ENCODE data around the gene ADCY4.
"Not testable (repeated sequence)": the region's sequence is repeated elsewhere in the genome, so short reads cannot be mapped to it uniquely, and the experiment has no call there.

The ADCY4 gene

DNA sequence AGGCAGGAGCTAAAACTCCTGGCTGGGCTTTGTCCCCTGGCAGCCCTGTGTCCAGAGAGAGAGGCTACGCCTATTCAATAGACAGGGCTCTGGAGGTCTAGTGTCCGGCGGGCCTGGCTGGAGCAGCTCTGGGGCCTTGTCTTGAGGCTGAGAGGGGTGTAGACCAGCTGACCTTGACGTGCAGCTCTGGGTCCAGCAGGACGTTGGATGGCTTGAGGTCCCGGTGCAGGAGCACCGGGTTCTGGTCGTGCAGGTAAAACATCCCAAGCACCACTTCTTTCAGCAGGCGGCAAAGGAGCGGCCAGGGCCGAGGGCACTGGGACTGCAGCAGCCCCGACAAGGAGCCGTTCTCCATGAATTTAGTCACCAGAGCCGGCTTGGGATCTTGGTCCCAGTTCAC, 4.0 kb upstream of the ADCY4 start:
- DNase-seq (ENCODE audit: low read depth in 2 of 2): no peak

DNA sequence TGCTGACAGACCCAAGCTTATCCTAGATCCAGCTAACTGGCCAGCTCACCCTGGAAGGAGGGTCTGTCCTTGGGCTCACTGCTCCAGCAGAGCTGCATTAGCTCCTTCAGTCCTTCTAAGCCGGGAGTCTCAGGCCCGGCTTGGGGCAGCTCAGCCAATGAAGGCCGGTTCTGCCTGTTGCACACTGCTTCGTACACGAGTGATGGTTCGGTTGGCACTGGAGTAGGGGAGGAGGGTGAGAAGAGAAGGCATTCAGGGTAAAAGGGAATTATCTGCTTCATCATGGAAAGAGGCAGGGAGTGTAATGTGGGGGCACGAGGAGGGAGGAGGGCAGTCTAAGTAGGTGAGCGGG, 2.9 kb upstream of the ADCY4 start:
- DNase-seq (ENCODE audit: low read depth in 2 of 2): no peak

DNA sequence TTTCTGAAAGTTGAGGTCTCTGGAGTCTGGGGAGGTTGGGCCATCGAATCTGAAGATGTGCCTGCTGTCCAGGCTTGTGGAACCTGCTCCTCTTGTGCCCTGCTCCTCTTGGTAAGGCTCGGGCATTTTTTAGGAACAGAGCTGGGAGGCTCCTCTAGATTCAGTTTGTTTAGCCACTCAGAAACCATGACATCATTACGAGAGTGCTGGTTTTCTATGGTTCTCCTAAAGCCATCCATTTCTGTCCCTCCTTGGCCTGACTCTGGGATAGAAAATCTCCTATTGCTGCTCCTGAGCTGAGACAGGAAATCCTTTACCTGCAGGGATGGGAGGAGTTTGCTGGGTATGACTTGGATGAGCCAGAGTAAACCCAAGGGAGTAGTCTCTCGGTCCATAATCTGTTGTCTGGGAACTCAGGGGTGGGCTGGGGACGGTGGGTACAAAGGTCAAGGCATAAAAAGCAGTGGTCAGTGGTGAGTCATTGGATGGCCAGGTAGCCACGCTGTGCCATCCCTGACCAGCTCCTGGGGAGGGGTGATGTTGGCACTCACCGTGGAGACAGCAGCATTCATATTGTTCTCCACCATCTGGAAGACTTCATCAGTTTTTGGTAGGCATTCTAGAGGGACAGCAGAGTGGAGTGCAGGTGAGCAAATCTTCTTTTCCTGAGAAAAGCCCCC, 2.4 kb upstream of the ADCY4 start:
- DNase-seq (ENCODE audit: low read depth in 2 of 2): no peak

DNA sequence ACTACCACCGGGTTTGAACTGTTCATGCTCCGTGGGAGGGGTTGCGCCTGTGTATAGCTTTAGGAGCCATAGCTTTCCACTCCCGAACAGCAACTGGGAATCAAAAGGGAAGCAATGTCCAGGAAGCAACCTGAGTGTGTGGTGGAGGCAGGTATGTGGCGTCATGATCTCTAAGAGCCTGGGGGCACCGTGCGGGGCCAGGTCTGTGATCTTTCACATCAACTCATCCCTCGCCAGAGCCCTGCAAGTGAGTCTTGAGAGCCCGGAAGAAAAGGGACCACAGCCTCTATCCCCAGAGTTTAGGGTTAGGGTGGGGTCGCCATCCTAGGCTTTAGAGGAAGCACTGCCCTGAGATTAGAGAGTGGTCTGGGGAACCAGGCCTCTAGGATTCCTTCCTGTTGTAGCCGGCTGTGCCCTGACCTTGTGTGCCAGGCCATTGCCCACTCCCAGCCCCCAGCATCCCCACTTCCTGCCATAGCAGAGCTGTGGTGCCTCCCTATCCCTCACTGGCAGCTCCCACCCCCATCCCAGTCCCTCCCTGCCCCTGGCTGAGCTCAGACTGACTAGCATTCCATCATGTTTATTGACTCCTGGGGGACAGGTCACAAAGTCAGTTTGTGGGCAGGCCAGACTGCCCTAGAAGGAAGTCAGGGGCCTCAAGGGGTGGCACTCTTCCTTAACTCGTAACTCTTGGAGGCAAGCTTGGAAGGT, 745 bp upstream of the ADCY4 start:
- DNase-seq (ENCODE audit: low read depth in 2 of 2): no peak

DNA sequence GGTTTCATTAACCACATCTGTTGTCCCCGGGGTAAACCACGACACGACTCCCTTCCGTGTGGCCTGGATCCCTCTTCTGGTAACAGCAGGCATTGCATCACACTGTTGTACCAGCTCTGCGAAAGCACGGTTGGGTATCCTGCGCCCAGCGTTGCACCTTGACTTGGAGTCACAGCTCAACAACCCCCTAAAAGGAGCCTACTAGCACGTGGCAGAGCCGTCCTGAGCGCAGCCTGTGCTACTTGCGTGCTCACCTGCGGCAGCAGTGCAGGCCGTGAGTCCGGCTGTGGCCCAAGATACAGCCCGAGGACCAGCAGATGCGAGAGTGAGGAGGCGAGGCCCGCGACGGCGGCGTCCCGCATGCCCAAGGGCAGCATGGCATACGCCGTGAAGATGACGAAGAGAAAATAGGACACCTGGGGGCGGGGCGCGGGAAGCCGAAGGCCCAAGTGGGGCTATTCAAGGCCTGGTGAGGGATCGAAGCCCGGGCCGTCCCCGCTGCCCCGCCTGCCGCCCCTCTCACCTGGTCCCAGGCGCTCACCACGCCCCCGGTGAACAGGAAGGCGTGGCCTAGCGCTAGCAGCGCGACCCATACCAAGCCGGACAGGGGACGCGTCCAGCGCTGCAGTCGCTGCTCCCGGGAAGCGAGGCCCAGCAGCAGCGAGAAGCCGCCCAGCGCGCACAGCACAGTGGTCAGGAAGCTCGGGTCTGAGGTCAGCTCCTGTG, 2.4 kb downstream of the ADCY4 start:
- DNase-seq (ENCODE audit: low read depth in 2 of 2): no peak

DNA sequence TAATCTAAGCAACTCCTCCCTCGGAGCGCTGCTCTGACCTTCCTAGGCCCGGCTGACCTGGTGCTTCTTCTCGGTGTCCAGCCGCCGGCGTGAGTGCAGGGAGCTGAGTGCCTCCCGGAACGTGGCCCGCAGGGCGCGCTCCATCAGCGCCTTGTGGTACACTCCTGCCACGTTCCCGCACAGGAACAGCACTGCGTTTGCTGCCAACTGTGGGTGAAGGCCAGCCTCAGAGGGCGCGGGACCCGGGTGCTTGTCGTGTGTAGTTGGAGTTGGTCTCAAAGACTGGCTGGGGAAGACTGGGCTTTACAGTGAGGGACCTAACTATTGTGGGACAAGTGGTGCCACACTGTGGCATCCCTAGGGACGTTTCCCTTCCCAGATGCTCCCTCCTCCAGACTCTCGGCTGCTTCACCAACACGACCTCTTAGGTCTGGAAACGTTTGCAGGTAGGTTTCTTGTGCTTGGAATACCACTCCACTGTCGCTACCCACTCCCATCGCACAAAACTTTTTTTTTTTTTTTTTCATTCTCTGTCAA, 3.1 kb downstream of the ADCY4 start:
- no peak for DNase-seq (ENCODE audit: low read depth in 2 of 2)

DNA sequence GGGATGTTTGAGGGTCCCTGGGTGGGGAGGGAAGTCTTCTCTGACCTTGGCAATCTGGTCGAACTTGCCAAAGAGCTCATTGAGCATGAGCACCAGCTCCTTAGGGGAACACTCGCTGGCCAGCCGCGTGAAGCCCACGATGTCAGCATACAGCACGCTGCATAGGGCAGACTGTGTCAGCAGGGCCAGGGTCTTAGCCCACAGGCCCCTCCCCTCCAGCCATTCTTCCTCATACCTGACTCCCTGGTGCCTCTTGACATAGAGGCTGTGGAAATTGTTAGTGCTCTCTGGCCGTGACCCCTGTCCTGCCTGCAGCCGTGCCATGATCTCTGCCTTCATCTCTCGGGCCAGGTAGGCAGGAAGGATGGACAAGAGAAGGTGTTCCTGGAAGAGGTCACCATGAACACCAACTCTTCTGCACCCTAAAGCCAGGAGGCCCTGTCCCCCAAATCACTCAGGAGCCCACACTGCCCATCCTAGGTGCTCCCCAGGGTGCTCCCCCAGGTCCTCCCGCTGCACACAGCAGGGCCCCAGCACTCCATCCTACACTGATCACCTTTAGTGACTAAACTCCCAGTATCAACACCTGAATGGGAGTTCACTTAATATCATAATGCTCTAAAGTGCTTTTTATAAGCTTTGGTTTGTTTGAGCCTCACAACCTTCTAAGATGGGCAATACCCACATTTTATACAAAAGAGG, 3.7 kb downstream of the ADCY4 start:
- DNase-seq (ENCODE audit: low read depth in 2 of 2): no peak

DNA sequence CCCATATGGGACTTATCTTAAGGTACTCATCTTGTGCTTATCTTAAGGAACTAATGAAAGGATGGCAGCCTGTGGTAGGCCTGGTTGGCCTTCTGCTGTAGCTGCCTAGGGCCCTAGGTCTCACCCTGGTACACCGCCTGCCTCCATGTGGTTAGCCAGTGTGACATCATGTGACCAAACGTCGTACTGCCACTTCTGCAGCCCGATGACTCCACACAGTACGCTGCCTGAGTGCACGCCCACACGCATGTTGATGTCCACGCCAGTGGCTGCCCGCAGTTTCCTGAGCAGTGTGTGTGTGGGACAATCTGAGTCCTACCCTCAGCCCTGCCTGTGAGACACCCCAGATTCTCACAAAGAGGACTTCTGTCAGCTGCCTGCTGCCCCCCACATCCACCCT, 5.1 kb downstream of the ADCY4 start:
- no peak for DNase-seq (ENCODE audit: low read depth in 2 of 2)

DNA sequence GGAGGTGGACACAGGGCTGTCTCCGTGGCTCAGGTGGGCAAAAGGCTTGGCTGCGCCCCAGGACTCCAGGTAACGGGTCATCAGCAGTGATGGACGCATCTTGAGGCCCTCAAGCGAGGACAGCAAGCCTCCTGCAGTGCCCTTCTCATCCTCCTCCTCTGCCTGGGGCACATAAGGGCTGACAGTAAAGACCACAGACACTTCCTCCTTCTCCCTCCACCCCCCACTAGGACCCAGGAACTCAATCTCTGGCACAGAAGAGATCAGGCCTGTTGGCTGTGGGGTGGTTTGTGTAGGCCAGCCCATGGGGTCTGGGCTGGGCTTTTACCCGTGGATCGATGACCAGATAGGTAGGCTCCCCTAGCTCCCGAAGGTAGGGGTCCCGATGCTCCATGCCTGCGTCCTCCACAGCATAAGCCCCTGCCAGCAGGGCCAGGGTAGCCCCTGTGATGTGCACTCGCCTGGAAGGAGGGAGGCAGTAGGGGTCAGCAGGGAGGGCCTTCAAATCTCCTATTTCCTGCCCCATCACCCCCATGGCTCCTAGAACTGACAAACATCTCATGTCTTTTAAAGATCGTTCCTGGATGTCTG, 5.7 kb downstream of the ADCY4 start:
- DNase-seq (ENCODE audit: low read depth in 2 of 2): no peak

DNA sequence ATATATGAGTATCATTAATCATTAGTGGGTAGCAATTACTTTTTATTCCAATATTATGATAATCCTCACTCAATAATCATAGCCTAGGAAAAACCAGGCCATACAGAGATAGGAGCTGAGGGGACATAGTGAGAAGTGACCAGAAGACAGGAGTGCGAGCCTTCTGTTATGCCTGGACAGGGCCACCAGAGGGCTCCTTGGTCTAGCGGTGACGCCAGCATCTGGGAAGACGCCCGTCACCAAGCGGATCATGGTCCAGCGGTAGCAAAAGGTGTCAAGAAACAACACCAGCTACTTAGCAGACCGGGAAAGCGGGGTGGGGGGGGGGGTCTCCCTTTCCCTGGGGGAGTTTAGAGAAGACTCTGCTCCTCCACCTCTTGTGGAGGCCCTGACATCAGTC, 7.0 kb downstream of the ADCY4 start:
- DNase-seq (ENCODE audit: low read depth in 2 of 2): not testable (repeated sequence)

DNA sequence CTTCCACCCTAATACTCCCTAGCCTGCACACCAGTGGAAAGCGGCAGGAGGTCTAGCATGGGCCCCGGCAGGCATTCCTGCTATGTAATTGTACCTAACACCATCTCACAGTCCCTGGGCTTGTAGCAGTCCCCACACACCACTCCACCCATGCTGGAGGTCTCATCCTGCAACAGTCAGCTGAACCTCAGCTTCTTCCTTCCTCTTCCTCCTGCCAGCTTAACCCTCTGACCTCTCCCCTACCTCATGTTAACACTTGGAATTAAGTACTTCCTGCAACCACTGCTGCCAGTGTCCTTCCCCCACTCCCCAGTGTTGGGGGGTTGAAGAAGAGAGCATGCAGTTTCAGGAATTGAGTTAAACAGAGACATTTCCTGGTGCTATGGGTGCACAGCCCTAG, 7.6 kb downstream of the ADCY4 start:
- no peak for DNase-seq (ENCODE audit: low read depth in 2 of 2)

DNA sequence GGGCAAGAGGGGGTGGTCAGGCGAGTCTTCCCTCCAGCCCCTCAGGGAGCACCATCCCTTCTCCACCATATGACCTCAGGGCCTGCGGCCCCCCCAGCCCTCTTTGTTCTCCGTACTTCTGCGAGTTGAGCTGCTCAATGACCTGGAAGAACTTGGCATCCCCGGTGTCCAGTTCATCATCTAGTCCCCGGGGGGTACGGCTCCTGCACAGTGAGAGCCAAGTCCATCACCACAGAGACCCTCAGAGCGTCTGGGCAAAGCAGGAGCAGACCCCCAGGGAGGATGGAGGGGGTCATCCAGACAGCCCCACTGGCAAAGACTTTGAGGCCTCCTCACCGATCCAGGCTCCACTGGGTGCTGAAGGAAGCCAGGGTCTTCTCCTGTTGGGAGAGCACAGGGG, 8.9 kb downstream of the ADCY4 start:
- no peak for DNase-seq (ENCODE audit: low read depth in 2 of 2)

DNA sequence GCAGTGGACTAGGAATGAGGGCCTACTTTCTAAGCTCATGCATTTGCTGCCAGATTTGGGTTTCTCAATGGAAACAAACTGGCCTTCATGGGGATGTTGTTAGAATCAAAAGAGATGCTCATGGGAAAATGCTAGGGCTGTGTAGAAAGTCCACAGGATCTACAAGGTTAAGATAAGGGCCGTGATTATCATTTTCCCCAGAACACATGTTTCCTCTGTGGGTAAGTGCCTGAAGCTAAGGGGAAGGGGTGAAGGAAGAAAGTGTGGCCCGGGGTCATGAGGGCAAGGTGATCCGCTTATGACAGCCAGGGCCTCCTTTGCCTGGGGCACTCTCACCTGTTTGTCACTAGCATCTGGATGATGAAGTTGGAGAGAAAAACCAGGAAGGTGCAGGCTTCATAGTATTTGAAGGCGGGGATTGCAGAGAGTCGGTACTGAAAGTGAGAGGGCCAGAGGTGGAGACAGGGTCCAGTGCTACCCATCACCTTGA, 9.8 kb downstream of the ADCY4 start:
- DNase-seq (ENCODE audit: low read depth in 2 of 2): no peak

DNA sequence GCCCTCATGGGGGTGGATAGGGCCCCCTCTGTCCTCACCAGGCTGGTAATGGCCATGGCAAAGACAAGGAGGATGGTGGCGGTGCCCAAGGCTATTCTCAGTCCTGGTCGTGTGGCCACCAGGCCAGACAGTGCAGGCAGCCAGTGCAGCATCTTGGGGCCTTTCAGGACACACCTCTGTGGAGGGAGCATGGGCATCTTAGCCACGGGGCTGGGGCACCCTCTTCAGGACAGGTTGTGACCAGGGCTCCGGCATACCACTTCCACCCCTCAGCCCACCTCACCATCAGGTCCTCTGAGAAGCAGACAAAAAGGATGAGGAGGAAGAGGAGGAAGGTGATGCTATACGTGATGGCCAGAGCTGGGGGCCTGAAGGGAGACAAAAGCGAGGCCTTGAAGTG, 10.8 kb downstream of the ADCY4 start:
- no peak for DNase-seq (ENCODE audit: low read depth in 2 of 2)

DNA sequence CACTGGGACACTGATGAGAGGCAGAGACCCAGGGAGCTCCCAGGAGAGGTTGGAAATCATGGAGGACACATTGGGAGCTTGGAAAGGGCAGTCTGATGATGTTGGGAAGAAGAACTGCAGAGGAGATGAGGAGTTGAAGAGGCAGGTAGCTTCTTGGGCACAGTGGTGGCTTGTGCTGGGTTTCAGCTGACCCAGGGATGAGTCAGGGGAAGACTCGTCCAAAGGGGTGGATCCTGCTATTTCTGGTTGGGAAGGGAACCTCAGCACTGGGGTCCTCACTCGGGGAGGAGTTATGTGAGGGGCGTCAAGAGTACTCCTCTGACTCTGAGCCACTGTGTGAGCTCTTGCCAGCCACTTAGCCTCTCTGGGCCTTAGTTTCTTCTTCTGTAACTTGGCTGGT, 11.5 kb downstream of the ADCY4 start:
- DNase-seq (ENCODE audit: low read depth in 2 of 2): no peak

DNA sequence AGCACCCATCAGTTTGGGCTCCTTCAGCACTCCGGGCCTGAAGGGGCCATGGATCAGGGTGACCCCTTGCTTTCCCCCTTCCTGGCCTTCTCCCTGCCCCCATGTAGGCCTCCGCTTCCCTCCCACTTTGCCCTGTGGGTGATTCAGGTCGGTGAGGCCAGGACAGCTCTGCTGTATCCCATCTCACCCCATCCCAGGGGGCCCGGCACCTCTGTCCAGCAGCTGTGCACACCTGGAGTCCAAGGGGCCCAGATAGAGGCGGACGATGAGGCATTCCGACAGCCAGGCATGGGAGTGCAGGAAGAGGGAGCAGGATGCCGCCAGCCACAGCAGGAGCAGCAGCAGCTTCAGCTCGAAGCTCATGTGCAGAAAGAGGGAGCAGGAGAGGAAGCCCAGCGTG, 12.2 kb downstream of the ADCY4 start:
- DNase-seq (ENCODE audit: low read depth in 2 of 2): no peak

DNA sequence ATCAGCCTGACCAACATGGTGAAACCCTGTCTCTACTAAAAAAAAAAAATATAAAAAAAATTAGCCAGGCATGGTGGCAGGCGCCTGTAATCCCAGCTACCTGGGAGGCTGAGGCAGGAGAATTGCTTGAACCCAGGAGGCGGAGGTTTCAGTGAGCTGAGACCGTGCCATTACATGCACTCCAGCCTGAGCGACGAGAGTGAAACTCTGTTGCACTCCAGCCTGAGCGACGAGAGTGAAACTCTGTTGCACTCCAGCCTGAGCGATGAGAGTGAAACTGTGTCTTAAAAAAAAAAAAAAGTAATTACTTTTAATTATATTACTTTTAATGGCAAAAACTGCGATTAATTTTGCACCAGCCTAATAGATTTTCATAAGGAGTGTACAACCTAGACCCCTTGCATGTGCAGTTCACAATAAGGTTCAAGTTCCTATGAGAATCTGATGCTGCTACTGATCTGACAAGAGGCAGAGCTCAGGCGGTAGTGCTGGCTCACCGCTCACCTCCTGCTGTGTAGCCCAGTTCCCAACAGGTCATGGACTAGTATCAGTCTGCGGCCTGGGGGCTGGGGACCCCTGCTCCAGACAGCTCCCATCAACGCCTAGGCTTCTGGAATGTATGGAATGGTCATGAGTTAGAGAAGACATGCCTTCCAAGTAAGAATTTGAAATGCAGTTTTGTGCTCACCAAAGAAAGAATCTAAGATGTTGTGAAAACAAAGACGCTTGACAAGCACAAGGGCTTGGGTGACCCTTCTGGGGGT, 13.5 kb downstream of the ADCY4 start:
- no peak for DNase-seq (ENCODE audit: low read depth in 2 of 2)

DNA sequence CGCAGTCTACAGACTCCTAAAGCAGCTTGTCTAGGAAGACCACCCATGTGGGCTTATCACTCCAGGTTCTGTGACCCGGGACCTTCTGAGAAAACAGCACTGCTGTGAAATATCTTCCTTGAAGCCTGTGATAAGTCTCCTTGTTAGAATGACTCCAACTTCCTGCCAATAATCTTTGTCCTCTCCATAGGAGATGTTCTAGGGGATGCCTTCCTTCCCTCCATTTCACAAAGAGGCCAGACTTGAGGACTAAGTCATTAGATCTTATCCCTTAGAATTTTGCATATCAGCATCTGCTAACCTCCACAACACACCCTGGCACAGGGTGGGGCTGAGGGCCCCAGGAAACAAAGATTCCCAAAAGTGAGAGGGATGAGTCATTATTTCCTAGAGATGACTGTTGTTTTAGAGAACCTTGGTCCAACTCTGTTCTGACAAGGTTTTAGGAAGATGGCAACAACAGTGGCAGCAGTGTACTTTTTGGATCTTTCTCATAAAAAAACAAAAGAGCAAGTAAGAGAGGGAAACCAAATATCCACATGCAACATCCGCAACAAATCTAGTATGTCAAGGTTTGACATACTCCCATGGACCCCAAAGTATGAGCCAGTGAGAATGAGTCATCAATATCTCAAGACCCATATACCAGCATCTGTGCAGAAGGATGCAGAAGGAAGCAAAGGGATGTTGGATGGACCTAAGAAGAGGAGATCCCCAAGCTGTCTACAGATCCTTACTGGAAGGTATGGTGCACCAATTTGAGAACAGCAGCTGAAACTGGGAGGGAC, 17.5 kb downstream of the ADCY4 start:
- no peak for DNase-seq (ENCODE audit: low read depth in 2 of 2)

DNA sequence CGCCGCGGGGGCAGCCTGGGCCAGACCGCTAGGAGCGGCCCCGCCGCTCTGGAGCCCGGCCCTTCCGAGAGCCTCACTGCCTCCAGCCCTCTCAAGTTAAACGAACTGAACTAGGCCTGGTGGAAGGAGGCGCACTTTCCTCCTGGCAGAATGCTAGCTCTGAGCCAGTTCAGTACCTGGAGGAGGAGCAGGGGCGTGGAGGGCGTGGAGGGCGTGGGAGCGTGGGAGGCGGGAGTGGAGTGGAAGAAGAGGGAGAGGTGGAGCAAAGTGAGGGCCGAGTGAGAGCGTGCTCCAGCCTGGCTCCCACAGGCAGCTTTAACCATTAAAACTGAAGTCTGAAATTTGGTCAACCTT, 18.3 kb downstream of the ADCY4 start:
- DNase-seq (ENCODE audit: low read depth in 2 of 2): no peak
